ENCODE data around the gene PTEN. TPM values are rescaled to one million over a fixed set of nuclear protein-coding genes. Genes with fewer than 3 reads are reported as not detected.

Gene PTEN
- total RNA-seq, 4 donors from 2014 or later = 69.1 to 141 (median 91.8) TPM

DNA sequence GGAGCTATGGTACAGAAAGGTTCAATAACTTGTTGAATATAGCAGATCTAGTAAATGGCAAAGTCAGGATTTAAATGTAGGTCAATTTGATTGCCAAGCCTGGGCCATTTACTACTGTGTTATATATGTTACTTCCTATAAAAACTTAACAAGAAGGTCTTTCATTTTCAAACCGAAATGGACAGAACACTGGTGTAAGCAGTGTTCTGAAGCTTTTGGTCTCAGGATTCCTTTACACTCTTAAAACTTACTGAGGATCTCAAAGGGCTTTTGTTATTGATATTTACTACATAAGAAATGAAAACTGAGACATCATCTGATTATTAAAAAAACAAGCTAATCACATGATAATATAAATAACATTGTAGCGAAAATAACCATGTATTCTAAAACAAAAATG, 114.7 kb downstream of the PTEN start:
- Histone ChIP-seq H3K36me3 (no peaks in the 10 kb centered on the region), H3K4me1 (no peaks in the 10 kb centered on the region), H3K27ac (no peak overlapping the region), H3K27me3 (no peaks in the 10 kb centered on the region), H3K4me3 (no peak overlapping the region), H3K9me3 (no peaks in the 10 kb centered on the region)
- TF ChIP-seq, protein P1, sequence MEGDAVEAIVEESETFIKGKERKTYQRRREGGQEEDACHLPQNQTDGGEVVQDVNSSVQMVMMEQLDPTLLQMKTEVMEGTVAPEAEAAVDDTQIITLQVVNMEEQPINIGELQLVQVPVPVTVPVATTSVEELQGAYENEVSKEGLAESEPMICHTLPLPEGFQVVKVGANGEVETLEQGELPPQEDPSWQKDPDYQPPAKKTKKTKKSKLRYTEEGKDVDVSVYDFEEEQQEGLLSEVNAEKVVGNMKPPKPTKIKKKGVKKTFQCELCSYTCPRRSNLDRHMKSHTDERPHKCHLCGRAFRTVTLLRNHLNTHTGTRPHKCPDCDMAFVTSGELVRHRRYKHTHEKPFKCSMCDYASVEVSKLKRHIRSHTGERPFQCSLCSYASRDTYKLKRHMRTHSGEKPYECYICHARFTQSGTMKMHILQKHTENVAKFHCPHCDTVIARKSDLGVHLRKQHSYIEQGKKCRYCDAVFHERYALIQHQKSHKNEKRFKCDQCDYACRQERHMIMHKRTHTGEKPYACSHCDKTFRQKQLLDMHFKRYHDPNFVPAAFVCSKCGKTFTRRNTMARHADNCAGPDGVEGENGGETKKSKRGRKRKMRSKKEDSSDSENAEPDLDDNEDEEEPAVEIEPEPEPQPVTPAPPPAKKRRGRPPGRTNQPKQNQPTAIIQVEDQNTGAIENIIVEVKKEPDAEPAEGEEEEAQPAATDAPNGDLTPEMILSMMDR (IDR thresholded peaks at IDR 0.05) = no peak
- TF ChIP-seq EP300 (IDR thresholded peaks at IDR 0.05) = no peak
- no peak for TF ChIP-seq POLR2AphosphoS5 (IDR thresholded peaks at IDR 0.05)
- no peak for TF ChIP-seq POLR2A (IDR thresholded peaks at IDR 0.05)
- no peak for DNase-seq (ENCODE audit: low spot score in 2 of 2)
- 88% methylated on average over 2 of the region's 2 CpGs for WGBS

DNA sequence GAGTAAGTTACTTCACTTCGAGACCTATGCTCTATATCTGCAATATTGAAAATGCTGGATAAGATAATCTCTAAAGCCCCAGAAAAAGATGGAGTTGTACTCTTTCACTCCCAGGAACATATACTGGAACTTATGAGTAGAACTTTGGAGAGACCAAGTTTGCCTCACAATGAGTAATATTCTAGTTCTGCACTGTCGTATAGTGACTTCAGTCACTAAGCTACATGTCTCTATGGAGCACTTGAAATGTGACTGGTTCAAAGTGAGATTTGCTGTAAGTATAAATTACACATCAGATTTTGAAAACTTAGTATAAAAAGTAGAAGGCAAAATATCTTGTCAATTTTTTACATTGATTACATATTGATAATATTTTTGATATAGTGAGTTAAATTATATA, 116.4 kb downstream of the PTEN start:
- Histone ChIP-seq H3K36me3 (no peaks in the 10 kb centered on the region), H3K4me1 (no peaks in the 10 kb centered on the region), H3K27ac (no peak overlapping the region), H3K9me3 (no peaks in the 10 kb centered on the region), H3K4me3 (no peak overlapping the region), H3K27me3 (no peaks in the 10 kb centered on the region)
- DNase-seq (ENCODE audit: low spot score in 2 of 2) = no peak
- WGBS = 91% methylated on average over 2 of the region's 2 CpGs
- TF ChIP-seq POLR2A (IDR thresholded peaks at IDR 0.05) (no peak), EP300 (IDR thresholded peaks at IDR 0.05) (no peak), POLR2AphosphoS5 (IDR thresholded peaks at IDR 0.05) (no peak)
- TF ChIP-seq, protein P1 (IDR thresholded peaks at IDR 0.05) = no peak

DNA sequence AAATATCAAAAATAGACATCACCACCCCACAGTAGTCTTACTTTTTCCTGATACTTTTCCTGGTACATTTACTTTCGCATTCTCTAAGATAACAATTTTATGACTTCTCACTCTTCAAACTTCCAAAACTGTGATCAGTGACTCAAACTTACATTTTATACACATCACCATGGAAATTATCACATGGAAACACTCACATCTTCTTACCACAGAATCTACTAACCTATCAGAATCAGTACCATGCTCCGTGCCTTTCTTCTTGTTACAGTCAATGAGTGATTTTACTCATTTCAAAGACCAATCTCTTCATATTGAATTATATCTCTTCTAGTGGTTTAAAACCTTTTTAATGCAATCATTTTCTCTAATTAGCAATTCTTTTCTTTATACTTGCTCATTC, 120.3 kb downstream of the PTEN start:
- no peak for TF ChIP-seq EP300 (IDR thresholded peaks at IDR 0.05)
- TF ChIP-seq, protein P1 (IDR thresholded peaks at IDR 0.05) = no peak
- TF ChIP-seq POLR2AphosphoS5 (IDR thresholded peaks at IDR 0.05) = no peak
- no peak for TF ChIP-seq POLR2A (IDR thresholded peaks at IDR 0.05)
- 94% methylated on average over 2 of the region's 2 CpGs for WGBS

DNA sequence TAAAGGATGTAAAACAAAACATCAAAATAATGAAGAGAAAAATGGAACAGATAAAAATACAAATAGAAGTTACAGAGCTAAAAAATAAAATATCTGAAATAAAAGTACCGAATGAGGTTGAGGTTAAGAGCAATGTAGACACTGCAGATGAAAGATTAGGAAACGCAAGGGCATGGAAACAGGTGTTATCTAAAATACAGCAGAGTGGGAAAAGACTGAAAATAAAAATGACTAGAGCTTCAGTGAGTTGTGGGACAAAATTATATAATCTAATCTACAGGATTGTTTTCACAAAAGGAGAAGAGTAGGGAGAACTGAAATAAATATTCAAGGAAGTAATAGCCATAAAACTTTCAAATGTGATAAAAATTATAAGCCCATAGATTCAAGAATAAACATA, 123.8 kb downstream of the PTEN start:
- TF ChIP-seq POLR2AphosphoS5 (IDR thresholded peaks at IDR 0.05) (no peak), EP300 (IDR thresholded peaks at IDR 0.05) (no peak), POLR2A (IDR thresholded peaks at IDR 0.05) (no peak)
- TF ChIP-seq, protein P1 (IDR thresholded peaks at IDR 0.05) = no peak
- DNase-seq (ENCODE audit: low spot score in 2 of 2) = no peak

More for the DNA sequence above, 120.3 kb downstream of the PTEN start:
- Histone ChIP-seq H3K9me3 (no peaks in the 10 kb centered on the region), H3K4me1 (no peaks in the 10 kb centered on the region), H3K36me3 (no peaks in the 10 kb centered on the region), H3K27me3 (no peaks in the 10 kb centered on the region), H3K4me3 (no peak overlapping the region), H3K27ac (no peak overlapping the region)
- DNase-seq (ENCODE audit: low spot score in 2 of 2) = no peak

DNA sequence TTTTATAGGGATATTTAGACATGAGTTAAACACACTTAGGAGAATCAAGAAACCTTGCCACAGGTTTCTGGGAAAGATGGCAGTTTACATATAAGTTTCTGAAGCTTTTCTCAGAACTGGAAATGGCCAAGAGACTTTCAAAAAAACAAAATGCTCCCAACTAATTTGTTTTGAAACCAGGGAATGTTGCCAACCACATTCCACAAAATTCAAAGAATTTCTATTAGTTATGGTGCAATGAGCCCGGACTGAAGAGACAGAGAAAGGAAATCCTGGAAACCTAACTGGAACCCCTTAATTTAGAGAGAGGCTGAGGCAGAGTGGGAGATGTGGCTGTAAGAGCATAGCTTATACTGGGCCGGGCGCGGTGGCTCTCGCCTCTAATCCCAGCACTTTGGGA, 128.5 kb downstream of the PTEN start:
- Histone ChIP-seq H3K4me1 (no peaks in the 10 kb centered on the region), H3K27me3 (no peaks in the 10 kb centered on the region), H3K36me3 (no peaks in the 10 kb centered on the region), H3K27ac (no peak overlapping the region), H3K9me3 (no peaks in the 10 kb centered on the region), H3K4me3 (no peak overlapping the region)
- no peak for DNase-seq (ENCODE audit: low spot score in 2 of 2)
- TF ChIP-seq POLR2AphosphoS5 (IDR thresholded peaks at IDR 0.05) (no peak), EP300 (IDR thresholded peaks at IDR 0.05) (no peak), POLR2A (IDR thresholded peaks at IDR 0.05) (no peak)
- TF ChIP-seq, protein P1 (IDR thresholded peaks at IDR 0.05) = no peak
- WGBS = 91% methylated on average over 5 of the region's 5 CpGs

More for the DNA sequence above, 123.8 kb downstream of the PTEN start:
- Histone ChIP-seq H3K27me3 (no peaks in the 10 kb centered on the region), H3K4me3 (no peak overlapping the region), H3K27ac (no peak overlapping the region), H3K4me1 (no peaks in the 10 kb centered on the region), H3K36me3 (no peaks in the 10 kb centered on the region), H3K9me3 (no peaks in the 10 kb centered on the region)
- WGBS = 90% methylated on average over 2 of the region's 2 CpGs
